ENCODE measurements around the gene PTGDR.

- TF ChIP-seq CTCF (IDR thresholded peaks at IDR 0.05) (no peak), POLR2A (IDR thresholded peaks at IDR 0.05) (no peak)
Observed at GRCh38 chr14:52258783-52259182, 8.7 kb upstream of the PTGDR start.

All from breast epithelium (tissue), 3 donors.